Colonic mucosa (tissue), 4 donors: Measurements from ENCODE around the gene ACP7. TPM values are rescaled to one million over a fixed set of nuclear protein-coding genes. Genes with fewer than 3 reads are reported as not detected.
"Not testable (repeated sequence)": the region's sequence is repeated elsewhere in the genome, so short reads cannot be mapped to it uniquely, and the experiment has no call there.

Experiments
- DNase-seq: peaks from one replicate; pipeline ENCODE4 v3.0.0-alpha.2; 2020
- H3K27ac ChIP-seq: fragments of 200-600 bp; one replicate; pipeline ENCODE4 v1.8.0; 2021
- H3K27me3 ChIP-seq: fragments of 200-600 bp; one replicate; pipeline ENCODE4 v1.8.0; 2021
- H3K36me3 ChIP-seq: fragments of 200-600 bp; one replicate; pipeline ENCODE4 v1.8.0; 2021
- H3K4me1 ChIP-seq: fragments of 200-600 bp; one replicate; pipeline ENCODE4 v1.8.0; 2021; ENCODE audit warnings: mild to moderate bottlenecking
- H3K4me3 ChIP-seq: fragments of 200-600 bp; one replicate; pipeline ENCODE4 v1.8.0; 2021
- H3K9ac ChIP-seq, 2 donors: one replicate each; pipeline ENCODE4 v1.7.0; 2013; ENCODE audit warnings: control low read depth in 2 of 2, low read depth in 2 of 2, low read length in 2 of 2
- H3K9me3 ChIP-seq: fragments of 200-600 bp; one replicate; pipeline ENCODE4 v1.8.0; 2021
- CTCF ChIP-seq: fragments of 200-600 bp; IDR thresholded peaks from one replicate; pipeline ENCODE4 v1.8.0; 2022; ENCODE audit warnings: antibody characterized with exemption, mild to moderate bottlenecking
- intact Hi-C: fragments of 100-400 bp; cut with DNase I; formaldehyde crosslinking; loops from one replicate; pipeline ENCODE4 v1.14.1; 2022
- total RNA-seq, 2 donors: library from RNA; stranded (reverse); fragmentation: NEBNext Ultra II Directional in 1 of 2; extraction: Animal tissue kit (Norgen Biotek cat#: 25700) in 1 of 2; gene quantifications; one replicate each; pipeline ENCODE4 v1.2.1, GENCODE V29; 2021
- donor health status: healthy.
- donor health status: DM: no; HTN: no; CAD: no.
- donor health status: DM: no; HTN: no; CAD: no.

Gene ACP7
- total RNA-seq, 2 donors from 2014 or later = not detected

GRCh38 chr19:39084732-39085080 lies 538 bp downstream of the ACP7 start:
- Histone ChIP-seq H3K27ac (no peak overlapping the region), H3K9ac (no peak overlapping the region), H3K9me3 (no peaks in the 10 kb centered on the region), H3K4me1 (no peaks in the 10 kb centered on the region), H3K27me3 (peaks cover 38% of the 10 kb centered on the region), H3K4me3 (no peak overlapping the region), H3K36me3 (no peaks in the 10 kb centered on the region)
- no peak for DNase-seq
- intact Hi-C loops = no loop called here
- no peak for TF ChIP-seq CTCF

- no peak overlapping the region for H3K9ac ChIP-seq
- DNase-seq = no peak
These were observed 1.2 kb downstream of the ACP7 start for GRCh38 chr19:39085392-39085791.

GRCh38 chr19:39086386-39086785 lies 2.2 kb downstream of the ACP7 start:
- Histone ChIP-seq H3K9me3 (no peaks in the 10 kb centered on the region), H3K4me1 (no peaks in the 10 kb centered on the region), H3K27ac (no peak overlapping the region), H3K36me3 (no peaks in the 10 kb centered on the region), H3K9ac (no peak overlapping the region), H3K4me3 (no peak overlapping the region), H3K27me3 (peaks cover 38% of the 10 kb centered on the region)
- intact Hi-C loops = no loop called here
- no peak for TF ChIP-seq CTCF
- DNase-seq = no peak

More at GRCh38 chr19:39085392-39085791, 1.2 kb downstream of the ACP7 start:
- no peaks in the 10 kb centered on the region for H3K4me1 ChIP-seq
- no peaks in the 10 kb centered on the region for H3K9me3 ChIP-seq
- H3K27ac ChIP-seq = no peak overlapping the region
- TF ChIP-seq CTCF = no peak
- H3K4me3 ChIP-seq = no peak overlapping the region
- intact Hi-C loops = no loop called here
- H3K36me3 ChIP-seq = no peaks in the 10 kb centered on the region
- H3K27me3 ChIP-seq = peaks cover 38% of the 10 kb centered on the region

DNA sequence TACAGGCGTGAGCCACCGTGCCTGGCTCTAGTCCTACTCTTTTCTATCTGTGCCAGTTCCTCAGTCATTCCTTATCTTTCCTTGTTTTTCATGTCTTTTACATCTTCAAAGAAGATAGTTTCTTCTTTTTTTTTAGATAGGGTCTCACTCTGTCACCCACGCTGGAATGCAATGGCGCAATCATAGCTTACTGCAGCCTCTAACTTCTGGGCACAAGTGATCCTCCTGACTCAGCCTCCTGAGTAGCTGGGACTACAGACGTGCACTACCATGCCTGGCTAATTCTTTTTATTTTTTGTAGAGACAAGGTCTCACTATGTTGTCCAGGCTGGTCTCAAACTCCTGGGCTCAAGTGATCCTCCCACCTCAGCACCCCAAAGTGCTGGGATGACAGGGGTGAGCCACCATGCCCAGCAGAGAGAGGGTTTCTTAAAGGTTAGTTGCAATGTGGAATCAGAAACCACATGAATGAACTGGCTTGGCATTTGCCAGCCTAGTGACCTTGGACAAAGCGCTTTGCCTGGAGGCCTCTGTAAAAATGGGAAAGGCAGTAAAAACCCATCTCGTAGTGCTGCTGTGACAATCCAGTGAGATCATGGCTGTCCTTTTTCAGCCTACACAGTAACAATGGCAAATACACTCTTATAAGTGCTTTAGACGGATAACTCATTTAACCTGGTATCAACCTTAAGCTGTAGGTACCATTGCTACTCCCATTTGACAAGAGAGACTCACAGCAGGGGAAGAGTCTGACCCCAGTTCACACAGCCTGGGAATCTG lies 3.9 kb downstream of the ACP7 start:
- H3K27me3 ChIP-seq = peaks cover 33% of the 10 kb centered on the region

GRCh38 chr19:39090016-39090415 lies 5.8 kb downstream of the ACP7 start:
- H3K36me3 ChIP-seq, H3K4me3 ChIP-seq, H3K4me1 ChIP-seq, H3K9ac ChIP-seq, DNase-seq, intact Hi-C loops, H3K9me3 ChIP-seq, H3K27ac ChIP-seq: not testable (repeated sequence)
- peaks cover 14% of the 10 kb centered on the region for H3K27me3 ChIP-seq

More for the DNA sequence above, 3.9 kb downstream of the ACP7 start:
- Histone ChIP-seq H3K4me1 (no peaks in the 10 kb centered on the region), H3K4me3 (no peak overlapping the region), H3K36me3 (no peaks in the 10 kb centered on the region), H3K27ac (no peak overlapping the region), H3K9ac (no peak overlapping the region), H3K9me3 (no peaks in the 10 kb centered on the region)
- no peak for DNase-seq
- intact Hi-C loops = no loop called here
- TF ChIP-seq CTCF = no peak

DNA sequence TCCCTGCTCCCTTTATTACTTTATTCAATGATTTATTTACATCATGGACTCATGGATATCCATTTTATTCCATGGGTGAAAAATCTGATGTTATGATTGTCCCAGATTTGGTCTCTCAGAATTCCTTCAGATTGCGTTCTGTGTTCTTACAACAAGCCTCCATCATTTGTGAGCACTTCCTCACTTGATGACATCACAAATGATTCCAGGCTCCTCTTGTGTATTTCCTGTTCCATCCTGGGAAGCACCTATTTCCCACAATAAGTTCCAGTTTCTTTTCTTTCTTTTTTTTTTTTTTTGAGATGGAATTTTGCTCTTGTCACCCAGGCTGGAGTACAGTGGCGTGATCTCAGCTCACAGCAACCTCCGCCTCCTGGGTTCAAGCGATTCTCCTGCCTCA lies 6.7 kb downstream of the ACP7 start:
- Histone ChIP-seq H3K9me3 (no peaks in the 10 kb centered on the region), H3K4me3 (no peak overlapping the region), H3K9ac (no peak overlapping the region), H3K4me1 (no peaks in the 10 kb centered on the region), H3K36me3 (no peaks in the 10 kb centered on the region), H3K27ac (no peak overlapping the region), H3K27me3 (peaks cover 5% of the 10 kb centered on the region)
- no peak for TF ChIP-seq CTCF
- intact Hi-C loops = no loop called here
- no peak for DNase-seq

DNA sequence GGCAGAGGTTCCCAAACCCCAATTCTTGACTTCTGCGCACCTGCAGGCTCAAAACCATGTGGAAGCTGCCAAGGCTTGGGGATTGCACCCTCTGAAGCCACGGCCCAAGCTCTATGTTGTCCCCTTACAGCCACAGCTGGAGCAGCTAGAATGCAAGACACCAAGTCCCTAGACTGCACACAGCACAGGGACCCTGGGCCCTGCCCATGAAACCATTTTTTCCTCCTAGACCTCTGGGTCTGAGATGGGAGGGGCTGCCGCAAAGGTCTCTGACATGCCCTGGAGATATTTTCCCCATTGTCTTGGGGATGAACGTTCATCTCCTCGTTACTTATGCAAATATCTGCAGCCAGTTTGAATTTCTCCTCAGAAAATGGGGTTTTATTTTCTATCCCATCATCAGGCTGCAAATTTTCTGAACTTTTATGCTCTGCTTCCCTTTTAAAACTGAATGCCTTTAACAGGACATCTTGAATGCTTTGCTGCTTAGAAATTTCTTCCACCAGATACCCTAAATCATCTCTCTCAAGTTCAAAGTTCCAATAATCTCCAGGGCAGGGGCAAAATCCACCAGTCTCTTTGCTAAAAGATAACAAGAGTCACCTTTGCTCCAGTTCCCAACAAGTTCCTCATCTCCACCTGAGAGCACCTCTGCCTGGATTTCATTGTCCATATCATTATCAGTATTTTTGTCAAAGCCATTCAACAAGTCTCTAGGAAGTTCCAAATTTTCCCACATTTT lies 11.8 kb downstream of the ACP7 start:
- intact Hi-C loops, H3K4me1 ChIP-seq, DNase-seq, H3K36me3 ChIP-seq, H3K27ac ChIP-seq, H3K4me3 ChIP-seq, H3K9me3 ChIP-seq, H3K9ac ChIP-seq: not testable (repeated sequence)
- peaks cover 22% of the 10 kb centered on the region for H3K27me3 ChIP-seq
